AG04449 (cell line): Measurements from ENCODE around the gene CXCR4.

Experiments
- CTCF ChIA-PET: fragments of 350-600 bp; formaldehyde crosslinking; extraction: SDS; loops from one replicate; lab custom pipeline; 2021; ENCODE audit warnings: antibody characterized with exemption; lab: Yijun Ruan, JAX
- POLR2A ChIA-PET: fragments of 400-600, 350-600 bp; formaldehyde crosslinking; extraction: SDS; loops from one replicate; lab custom pipeline; 2020; ENCODE audit warnings: antibody characterized with exemption, inconsistent platforms; lab: Yijun Ruan, JAX
- DNase-seq: peaks from one replicate; pipeline ENCODE4 v3.0.0-alpha.2; 2010; ENCODE audit warnings: low read depth, low spot score
- H3K4me3 ChIP-seq: 2 replicates; pipeline ENCODE4 v1.5.1; 2011; ENCODE audit warnings: low read depth, mild to moderate bottlenecking, control low read depth, low read length
- CTCF ChIP-seq: IDR thresholded peaks from one replicate; pipeline ENCODE4 v1.5.1; 2011; ENCODE audit warnings: mild to moderate bottlenecking, moderate library complexity, low read length, control low read depth, inconsistent platforms; ENCODE audit not compliant: insufficient read depth; ENCODE audit errors: missing control alignments

CXCR4 gene

GRCh38 chr2:136139631-136140030 is 21.7 kb upstream of the CXCR4 start:
- CTCF ChIA-PET: no interaction called here
- no peak overlapping the region for H3K4me3 ChIP-seq
- TF ChIP-seq CTCF: no peak
- POLR2A ChIA-PET: no interaction called here
- no peak for DNase-seq

- TF ChIP-seq CTCF: no peak
- POLR2A ChIA-PET: no interaction called here
- CTCF ChIA-PET: no interaction called here
- H3K4me3 ChIP-seq: no peak overlapping the region
- DNase-seq: no peak
These were observed 20.0 kb upstream of the CXCR4 start for GRCh38 chr2:136137982-136138381.

- no peak for DNase-seq
- TF ChIP-seq CTCF: no peak
- ChIA-PET POLR2A (no interaction called here), CTCF (no interaction called here)
- no peak overlapping the region for H3K4me3 ChIP-seq
These were observed 19.0 kb upstream of the CXCR4 start for GRCh38 chr2:136136931-136137330.

- H3K4me3 ChIP-seq: no peak overlapping the region
- DNase-seq: no peak
- CTCF ChIA-PET: no interaction called here
- no peak for TF ChIP-seq CTCF
- POLR2A ChIA-PET: no interaction called here
These were observed 18.3 kb upstream of the CXCR4 start for GRCh38 chr2:136135921-136136906.

- POLR2A ChIA-PET: no interaction called here
- H3K4me3 ChIP-seq: no peak overlapping the region
- no peak for TF ChIP-seq CTCF
- no peak for DNase-seq
- CTCF ChIA-PET: no interaction called here
These were observed 17.5 kb upstream of the CXCR4 start for GRCh38 chr2:136135462-136135861.

- no peak for DNase-seq
- no peak overlapping the region for H3K4me3 ChIP-seq
- ChIA-PET POLR2A (no interaction called here), CTCF (no interaction called here)
- TF ChIP-seq CTCF: no peak
These were observed 16.2 kb upstream of the CXCR4 start for GRCh38 chr2:136134126-136134525.
